HuH-7.5 (cell line): ENCODE measurements around the gene SEC14L3.

Source experiments
- DNase-seq: peaks from one replicate; pipeline ENCODE4 v3.0.0; 2011; ENCODE audit warnings: low spot score

SEC14L3 gene

GRCh38 chr22:30444632-30445437 lies 27.0 kb downstream of the SEC14L3 start:
- DNase-seq: peak; percentile 72

GRCh38 chr22:30441088-30441487 lies 30.7 kb downstream of the SEC14L3 start:
- DNase-seq: no peak

GRCh38 chr22:30439836-30440235 lies 32.0 kb downstream of the SEC14L3 start:
- no peak for DNase-seq

GRCh38 chr22:30439226-30439625 lies 32.6 kb downstream of the SEC14L3 start:
- DNase-seq: no peak

- DNase-seq: no peak
These were observed 33.3 kb downstream of the SEC14L3 start for GRCh38 chr22:30438559-30438958.

GRCh38 chr22:30436196-30436595 lies 35.6 kb downstream of the SEC14L3 start:
- no peak for DNase-seq

GRCh38 chr22:30435674-30436126 lies 36.1 kb downstream of the SEC14L3 start:
- DNase-seq: no peak

GRCh38 chr22:30434843-30435242 lies 37.0 kb downstream of the SEC14L3 start:
- DNase-seq: no peak

- no peak for DNase-seq
These were observed 38.0 kb downstream of the SEC14L3 start for GRCh38 chr22:30433773-30434172.

- no peak for DNase-seq
These were observed 38.6 kb downstream of the SEC14L3 start for GRCh38 chr22:30433227-30433626.

GRCh38 chr22:30432520-30432919 lies 39.3 kb downstream of the SEC14L3 start:
- DNase-seq: no peak

- DNase-seq: no peak
These were observed 39.7 kb downstream of the SEC14L3 start for GRCh38 chr22:30432096-30432495.

GRCh38 chr22:30430933-30431332 lies 40.9 kb downstream of the SEC14L3 start:
- no peak for DNase-seq

GRCh38 chr22:30429887-30430286 lies 41.9 kb downstream of the SEC14L3 start:
- no peak for DNase-seq

- no peak for DNase-seq
These were observed 43.9 kb downstream of the SEC14L3 start for GRCh38 chr22:30427871-30428270.

GRCh38 chr22:30426388-30427353 lies 45.1 kb downstream of the SEC14L3 start:
- DNase-seq: peak; percentile 82

GRCh38 chr22:30425616-30426387 lies 46.0 kb downstream of the SEC14L3 start, which contains the start of gene MTFP1:
Gene MTFP1, plus strand, starts transcription at chr22:30425768. Its CDS starts 112 bp downstream, at chr22:30425880.
- peak; percentile 54 for DNase-seq

GRCh38 chr22:30425327-30425615 lies 46.5 kb downstream of the SEC14L3 start:
- DNase-seq: no peak

GRCh38 chr22:30424534-30425326 lies 47.1 kb downstream of the SEC14L3 start:
- DNase-seq: no peak

GRCh38 chr22:30423959-30424533 lies 47.8 kb downstream of the SEC14L3 start:
- peak; percentile 91 for DNase-seq
